Esophagus squamous epithelium (tissue), 5 donors: Measurements from ENCODE around the gene WFIKKN1. TPM values are rescaled to one million over a fixed set of nuclear protein-coding genes. Genes with fewer than 3 reads are reported as not detected.

ENCODE experiments used
- DNase-seq: peaks from one replicate; lab custom pipeline; 2025; lab: John Stamatoyannopoulos, UW
- H3K27ac ChIP-seq, 4 donors: fragments of 200-600 bp; sonication (generic); one replicate each; pipeline ENCODE4 v1.5.1; 2016 to 2019; ENCODE audit warnings: mild to moderate bottlenecking in 1 of 4
- H3K27me3 ChIP-seq, 4 donors: fragments of 200-600 bp; sonication (generic); 1 replicate in 3 of 4; 2 replicates in 1 of 4; pipeline versions ENCODE4 v1.5.1 to v1.6.0; 2017 to 2021; ENCODE audit warnings: antibody characterized with exemption in 1 of 4
- H3K36me3 ChIP-seq, 3 donors: fragments of 200-600 bp; sonication (generic); one replicate each; pipeline ENCODE4 v1.5.1; 2016 to 2019
- H3K4me1 ChIP-seq, 3 donors: fragments of 200-600 bp; sonication (generic); one replicate each; pipeline ENCODE4 v1.5.1; 2017 to 2019
- H3K4me3 ChIP-seq, 4 donors: fragments of 200-600 bp; sonication (generic); 1 replicate in 3 of 4; 2 replicates in 1 of 4; pipeline ENCODE4 v1.5.1; 2016 to 2019; ENCODE audit warnings: mild to moderate bottlenecking in 2 of 4, moderate library complexity in 1 of 4
- H3K9me3 ChIP-seq, 3 donors: fragments of 200-600 bp; sonication (generic); one replicate each; pipeline ENCODE4 v1.5.1; 2016 to 2019
- POLR2A ChIP-seq, 4 donors: fragments of 450-650 bp; IDR thresholded peaks; one replicate each; pipeline ENCODE4 v1.6.1; 2017; ENCODE audit warnings: antibody characterized with exemption in 4 of 4, mild to moderate bottlenecking in 4 of 4, moderate library complexity in 3 of 4
- WGBS, 2 donors: methylation state at CpG; one replicate each; pipeline ENCODE4 v1.1.5; 2018; 5-methylcytosine and 5-hydroxymethylcytosine counted together
- intact Hi-C: fragments of 100-400 bp; cut with DNase I; formaldehyde crosslinking; loops from one replicate; pipeline ENCODE4 v1.15.0; 2022
- total RNA-seq, 4 donors: library from RNA; depleted of rRNA; stranded (reverse); fragments of >200 nt; gene quantifications; one replicate each; pipeline ENCODE4 v1.1.0, GENCODE V29; 2016
- TF ChIP-seq, protein P1 (sequence below), 6 experiments: fragments of 450-650 bp in 4 of 6; fragments of 200-600 bp in 2 of 6; sonication (generic) in 2 of 6; IDR thresholded peaks; one replicate each; pipeline ENCODE4 v1.5.1; 2016 to 2019; ENCODE audit warnings: antibody characterized with exemption in 6 of 6, mild to moderate bottlenecking in 4 of 6, moderate library complexity in 4 of 6
- donor health status: DM: yes; HTN: yes; CAD: no.

Gene WFIKKN1
- total RNA-seq, 4 donors from 2014 or later, result under 0.01 to 1.8 (median 0.29) TPM

- peak overlapping the region; percentile 61 to 90 (median 84) for H3K27ac ChIP-seq
- H3K9me3 ChIP-seq, result no peaks in the 10 kb centered on the region
- 30 to 94% methylated on average over 2 of the region's 13 CpGs for WGBS, 2 donors
- TF ChIP-seq POLR2A (IDR thresholded peaks at IDR 0.05), result no peak
- TF ChIP-seq, protein P1, sequence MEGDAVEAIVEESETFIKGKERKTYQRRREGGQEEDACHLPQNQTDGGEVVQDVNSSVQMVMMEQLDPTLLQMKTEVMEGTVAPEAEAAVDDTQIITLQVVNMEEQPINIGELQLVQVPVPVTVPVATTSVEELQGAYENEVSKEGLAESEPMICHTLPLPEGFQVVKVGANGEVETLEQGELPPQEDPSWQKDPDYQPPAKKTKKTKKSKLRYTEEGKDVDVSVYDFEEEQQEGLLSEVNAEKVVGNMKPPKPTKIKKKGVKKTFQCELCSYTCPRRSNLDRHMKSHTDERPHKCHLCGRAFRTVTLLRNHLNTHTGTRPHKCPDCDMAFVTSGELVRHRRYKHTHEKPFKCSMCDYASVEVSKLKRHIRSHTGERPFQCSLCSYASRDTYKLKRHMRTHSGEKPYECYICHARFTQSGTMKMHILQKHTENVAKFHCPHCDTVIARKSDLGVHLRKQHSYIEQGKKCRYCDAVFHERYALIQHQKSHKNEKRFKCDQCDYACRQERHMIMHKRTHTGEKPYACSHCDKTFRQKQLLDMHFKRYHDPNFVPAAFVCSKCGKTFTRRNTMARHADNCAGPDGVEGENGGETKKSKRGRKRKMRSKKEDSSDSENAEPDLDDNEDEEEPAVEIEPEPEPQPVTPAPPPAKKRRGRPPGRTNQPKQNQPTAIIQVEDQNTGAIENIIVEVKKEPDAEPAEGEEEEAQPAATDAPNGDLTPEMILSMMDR (IDR thresholded peaks at IDR 0.05), result no peak
- intact Hi-C loops, result no loop called here
- DNase-seq, result no peak
- peaks cover 27 to 74% (median 32%) of the 10 kb centered on the region in 3 donors for H3K4me1 ChIP-seq
- no peaks in the 10 kb centered on the region for H3K27me3 ChIP-seq
- peak overlapping the region; percentile 59 to 97 (median 76) for H3K4me3 ChIP-seq
- H3K36me3 ChIP-seq, result no peaks in the 10 kb centered on the region
Measured at GRCh38 chr16:643050-643368, 12.2 kb downstream of the WFIKKN1 start.

GRCh38 chr16:644556-644955 lies 13.8 kb downstream of the WFIKKN1 start:
- H3K9me3 ChIP-seq, result no peaks in the 10 kb centered on the region
- 90 to 93% methylated on average over 12 of the region's 12 CpGs for WGBS, 2 donors
- H3K4me3 ChIP-seq, result no peak overlapping the region
- H3K4me1 ChIP-seq, result peaks cover 32 to 86% (median 40%) of the 10 kb centered on the region in 3 donors
- H3K27ac ChIP-seq, result no peak overlapping the region
- TF ChIP-seq, protein P1 (IDR thresholded peaks at IDR 0.05), result no peak
- TF ChIP-seq POLR2A (IDR thresholded peaks at IDR 0.05), result no peak
- intact Hi-C loops, result no loop called here
- DNase-seq, result no peak
- no peaks in the 10 kb centered on the region for H3K36me3 ChIP-seq
- H3K27me3 ChIP-seq, result no peaks in the 10 kb centered on the region

- Histone ChIP-seq H3K36me3 (no peaks in the 10 kb centered on the region), H3K4me3 (no peak overlapping the region), H3K9me3 (no peaks in the 10 kb centered on the region), H3K27me3 (no peaks in the 10 kb centered on the region), H3K27ac (peak overlapping the region in 1 of 4 donors; percentile 16), H3K4me1 (peaks cover 42 to 94% (median 51%) of the 10 kb centered on the region in 3 donors)
- no peak for TF ChIP-seq POLR2A (IDR thresholded peaks at IDR 0.05)
- TF ChIP-seq, protein P1 (IDR thresholded peaks at IDR 0.05), result no peak
- WGBS, 2 donors, result 35 to 41% methylated on average over 10 to 12 of the region's 32 CpGs
- intact Hi-C loops, result no loop called here
- DNase-seq, result no peak
Measured at GRCh38 chr16:645852-646678, 15.3 kb downstream of the WFIKKN1 start.

- Histone ChIP-seq H3K27ac (no peak overlapping the region), H3K4me1 (peaks cover 42 to 89% (median 45%) of the 10 kb centered on the region in 3 donors), H3K4me3 (no peak overlapping the region), H3K9me3 (no peaks in the 10 kb centered on the region), H3K27me3 (no peaks in the 10 kb centered on the region), H3K36me3 (peaks cover 0 to 6% (median 0%) of the 10 kb centered on the region in 3 donors)
- DNase-seq, result no peak
- 90% methylated on average over 2 of the region's 22 CpGs; no CpG with 5 or more reads in 1 of the 2 donors for WGBS, 2 donors
- intact Hi-C loops, result no loop called here
- TF ChIP-seq, protein P1 (IDR thresholded peaks at IDR 0.05), result no peak
- TF ChIP-seq POLR2A (IDR thresholded peaks at IDR 0.05), result no peak
Measured at GRCh38 chr16:646679-647172, 15.9 kb downstream of the WFIKKN1 start.
